A549 (cell line): ENCODE data around the gene INTS3. TPM values are rescaled to one million over a fixed set of nuclear protein-coding genes. Genes with fewer than 3 reads are reported as not detected.

Experiments
- ATAC-seq, 2 experiments: fragments of 200-7000 bp in 1 of 2; fragments of >200 bp in 1 of 2; cut with Nextera tagmentation in 1 of 2; cut with Tn5 transposase in 1 of 2; 3 replicates each; pipeline versions ENCODE4 v1.8.0 to v1.9.1; 2018 to 2020; ENCODE audit warnings: mild to moderate bottlenecking in 1 of 2, moderate library complexity in 1 of 2
- CTCF ChIA-PET: fragments of 300-600 bp; sonication (Branson Sonifier 250); formaldehyde crosslinking; extraction: SDS; loops from one replicate; lab custom pipeline; 2021; ENCODE audit warnings: antibody characterized with exemption, inconsistent platforms; lab: Yijun Ruan, JAX
- POLR2A ChIA-PET: fragments of 350-600 bp; formaldehyde crosslinking; extraction: SDS; loops from one replicate; lab custom pipeline; 2021; ENCODE audit warnings: antibody characterized with exemption, inconsistent platforms; lab: Yijun Ruan, JAX
- DNase-seq, 2 experiments: peaks; one replicate each; pipeline versions ENCODE4 v3.0.0 to v3.0.0-alpha.2; 2011 to 2016; ENCODE audit warnings: low read depth in 1 of 2, low spot score in 1 of 2
- FAIRE-seq: peaks from 2 replicates; lab custom pipeline; 2011; peaks lifted over from hg19 to GRCh38; lab: Jason Lieb, UNC
- H3K27ac ChIP-seq, 2 experiments: fragments of >200 bp; sonication (Bioruptor Twin); formaldehyde crosslinking; 3 replicates each; pipeline ENCODE4 v1.5.1; 2016 to 2017
- H3K4me1 ChIP-seq: fragments of >200 bp; sonication (Bioruptor Twin); formaldehyde crosslinking; 3 replicates; pipeline ENCODE4 v1.6.1; 2016
- H3K4me2 ChIP-seq: fragments of >200 bp; sonication (Bioruptor Twin); formaldehyde crosslinking; 3 replicates; pipeline ENCODE4 v1.6.1; 2016
- H3K4me3 ChIP-seq: fragments of >200 bp; sonication (Bioruptor Twin); formaldehyde crosslinking; 3 replicates; pipeline ENCODE4 v1.5.1; 2016
- H3K9me3 ChIP-seq: fragments of >200 bp; sonication (Bioruptor Twin); formaldehyde crosslinking; 3 replicates; pipeline ENCODE4 v1.6.1; 2016
- BCL3 ChIP-seq: fragments of >200 bp; sonication (Bioruptor Twin); formaldehyde crosslinking; IDR thresholded peaks from 3 replicates; pipeline ENCODE4 v1.6.1; 2016
- CEBPB ChIP-seq, 2 experiments: fragments of >200 bp in 1 of 2; sonication (Bioruptor Twin) in 1 of 2; formaldehyde crosslinking in 1 of 2; IDR thresholded peaks; 2 replicates each; pipeline ENCODE4 v1.6.1; 2012 to 2016
- CHD2 ChIP-seq: fragments of 150-350 bp; IDR thresholded peaks from 2 replicates; pipeline ENCODE4 v1.6.1; 2014; ENCODE audit warnings: low read length; ENCODE audit not compliant: partially characterized antibody
- CTCF ChIP-seq: fragments of >200 bp; sonication (Bioruptor Twin); formaldehyde crosslinking; IDR thresholded peaks from 3 replicates; pipeline ENCODE4 v1.5.1; 2016
- ESRRA ChIP-seq: fragments of 150-350 bp; IDR thresholded peaks from 2 replicates; pipeline ENCODE4 v1.6.1; 2014; ENCODE audit warnings: mild to moderate bottlenecking, low read length, borderline replicate concordance
- FOSL2 ChIP-seq, 2 experiments: fragments of 450-650 bp in 1 of 2; fragments of >200 bp in 1 of 2; sonication (Bioruptor Twin) in 1 of 2; formaldehyde crosslinking; IDR thresholded peaks; 2 replicates each; pipeline versions ENCODE4 v1.5.0 to v1.6.1; 2016 to 2020; ENCODE audit warnings: mild to moderate bottlenecking in 1 of 2, moderate library complexity in 1 of 2
- GATA3 ChIP-seq: IDR thresholded peaks from 2 replicates; pipeline ENCODE4 v1.6.1; 2012; ENCODE audit warnings: borderline replicate concordance
- HDAC2 ChIP-seq: fragments of 200-600 bp; sonication (generic); IDR thresholded peaks from 2 replicates; pipeline ENCODE4 v1.6.1; 2016
- HOXB13 ChIP-seq: fragments of 250-450 bp; sonication (Bioruptor Pico); IDR thresholded peaks from 2 replicates; pipeline ENCODE4 v1.5.0; 2020; ENCODE audit warnings: low read depth, mild to moderate bottlenecking, moderate library complexity
- KDM5A ChIP-seq: fragments of 200-600 bp; sonication (generic); IDR thresholded peaks from 2 replicates; pipeline ENCODE4 v1.6.1; 2016; ENCODE audit warnings: antibody characterized with exemption, mild to moderate bottlenecking
- MAX ChIP-seq: IDR thresholded peaks from 2 replicates; pipeline ENCODE4 v1.6.1; 2012
- MAZ ChIP-seq: fragments of 150-350 bp; IDR thresholded peaks from 2 replicates; pipeline ENCODE4 v1.6.1; 2014; ENCODE audit warnings: antibody characterized with exemption, low read depth, low read length, borderline replicate concordance
- NFE2L2 ChIP-seq: fragments of 150-350 bp; conservative IDR thresholded peaks from 2 replicates; pipeline ENCODE4 v1.6.1; 2014; ENCODE audit warnings: low read length
- POLR2AphosphoS2 ChIP-seq: conservative IDR thresholded peaks from 2 replicates; pipeline ENCODE4 v1.6.1; 2012; ENCODE audit warnings: low read length, improper control_type of control experiment, inconsistent platforms
- RAD21 ChIP-seq, 2 experiments: fragments of >200 bp in 1 of 2; sonication (Bioruptor Twin) in 1 of 2; formaldehyde crosslinking in 1 of 2; IDR thresholded peaks in 1 of 2; conservative IDR thresholded peaks in 1 of 2; 2 replicates in 1 of 2; 3 replicates in 1 of 2; pipeline ENCODE4 v1.6.1; 2012 to 2018; ENCODE audit warnings: inconsistent platforms in 1 of 2
- REST ChIP-seq: fragments of 200-600 bp; sonication (generic); IDR thresholded peaks from 2 replicates; pipeline ENCODE4 v1.6.1; 2016; ENCODE audit warnings: antibody characterized with exemption, mild to moderate bottlenecking, moderate library complexity
- RFX5 ChIP-seq: fragments of 450-650 bp; IDR thresholded peaks from 2 replicates; pipeline ENCODE4 v1.7.1; 2014; ENCODE audit warnings: antibody characterized with exemption, mild to moderate bottlenecking, moderate library complexity
- SREBF2 ChIP-seq: fragments of 450-650 bp; IDR thresholded peaks from 2 replicates; pipeline ENCODE4 v1.6.1; 2014; ENCODE audit warnings: mild to moderate bottlenecking, moderate library complexity
- ZNF302 ChIP-seq: fragments of 250-450 bp; sonication (Bioruptor Pico); IDR thresholded peaks from 2 replicates; pipeline ENCODE4 v1.9.0; 2021; ENCODE audit warnings: inconsistent platforms, mild to moderate bottlenecking, moderate library complexity
- WGBS: methylation state at CpG from one replicate; pipeline ENCODE4 v1.1.6; 2017; ENCODE audit errors: missing lambda C conversion rate; 5-methylcytosine and 5-hydroxymethylcytosine counted together
- polyA plus RNA-seq, 4 experiments: library from polyadenylated mRNA; depleted of rRNA in 3 of 4; stranded (reverse); fragments of >200 nt; fragmentation: RNase III in 1 of 4; extraction: RNeasy Plus Mini Kit Qiagen cat#74134 plus additional on column Dnase treatment in 1 of 4; gene quantifications; 2 replicates in 3 of 4; 3 replicates in 1 of 4; pipeline ENCODE4 v1.2.3, GENCODE V29; 2011 to 2017

Gene INTS3
- polyA plus RNA-seq, 2 of the 4 experiments (the other 2 are of a cell fraction) = 23.5 to 34.1 TPM

- TF ChIP-seq NFE2L2 (no peak), BCL3 (no peak), KDM5A (no peak), POLR2AphosphoS2 (no peak), SREBF2 (no peak), MAX (no peak), CTCF (no peak), RAD21 (conservative IDR thresholded peaks at IDR 0.05 in 1 of 2, IDR thresholded peaks at IDR 0.05 in 1 of 2) (no peak)
Measured at GRCh38 chr1:153698020-153698922, 29.6 kb upstream of the INTS3 start (continued).

GRCh38 chr1:153698923-153699714, 28.7 kb upstream of the INTS3 start:
- ATAC-seq (peak; percentile 74 to 87), FAIRE-seq (no peak)
- peaks cover 31% of the 10 kb centered on the region for H3K4me1 ChIP-seq
- 91% methylated on average over 6 of the region's 6 CpGs for WGBS
- POLR2A ChIA-PET = interaction anchor here (0.6 kb wide), 1 partner anchor 60 kb away, joined by 3 read pairs; no protein-coding TSS in a partner anchor
- H3K9me3 ChIP-seq = no peaks in the 10 kb centered on the region
- CTCF ChIA-PET = interaction anchor here (0.5 to 6.1 kb wide), 5 partner anchors 19 to 1205 kb away, joined by 3 to 34 read pairs (median 6); partner anchors contain the start of gene NPR1
- no peak overlapping the region for H3K4me3 ChIP-seq
- TF ChIP-seq GATA3 = no peak
- no peak for TF ChIP-seq HOXB13 (CRISPR knock-in tag)
- TF ChIP-seq REST = no peak
- TF ChIP-seq CEBPB (IDR thresholded peaks at IDR 0.05) = peak in 1 of 2 experiments; percentile 12; a peak in 1 of 4 replicates
- no peak for TF ChIP-seq CHD2
- no peak for TF ChIP-seq MAZ
- no peak for TF ChIP-seq ZNF302 (CRISPR knock-in tag)
- no peak for TF ChIP-seq RFX5
- TF ChIP-seq HDAC2 = no peak
- TF ChIP-seq FOSL2 (IDR thresholded peaks at IDR 0.05) = no peak
- peak; percentile 27; the same call in 1 of the 2 replicates for TF ChIP-seq FOSL2 (CRISPR knock-in tag; IDR thresholded peaks at IDR 0.05)
- no peak for TF ChIP-seq ESRRA
- TF ChIP-seq, all 56 proteins: peak for 2
- Histone ChIP-seq H3K4me2 (peak overlapping the region; percentile 11; the same call in 2 of the 3 replicates), H3K27ac (peak overlapping the region; percentile 8 to 51; a peak in 3 of 6 replicates)
- DNase-seq = peak in 1 of 2 experiments; percentile 59
